Measurements from ENCODE around the gene CETP. TPM values are rescaled to one million over a fixed set of nuclear protein-coding genes. Genes with fewer than 3 reads are reported as not detected.

Gene CETP
- total and polyA plus RNA-seq, 2 of the 13 experiments (the other 11 are each of a cell fraction or from before 2014, with no cell fraction given), result 0.31 to 9.8 TPM

DNA sequence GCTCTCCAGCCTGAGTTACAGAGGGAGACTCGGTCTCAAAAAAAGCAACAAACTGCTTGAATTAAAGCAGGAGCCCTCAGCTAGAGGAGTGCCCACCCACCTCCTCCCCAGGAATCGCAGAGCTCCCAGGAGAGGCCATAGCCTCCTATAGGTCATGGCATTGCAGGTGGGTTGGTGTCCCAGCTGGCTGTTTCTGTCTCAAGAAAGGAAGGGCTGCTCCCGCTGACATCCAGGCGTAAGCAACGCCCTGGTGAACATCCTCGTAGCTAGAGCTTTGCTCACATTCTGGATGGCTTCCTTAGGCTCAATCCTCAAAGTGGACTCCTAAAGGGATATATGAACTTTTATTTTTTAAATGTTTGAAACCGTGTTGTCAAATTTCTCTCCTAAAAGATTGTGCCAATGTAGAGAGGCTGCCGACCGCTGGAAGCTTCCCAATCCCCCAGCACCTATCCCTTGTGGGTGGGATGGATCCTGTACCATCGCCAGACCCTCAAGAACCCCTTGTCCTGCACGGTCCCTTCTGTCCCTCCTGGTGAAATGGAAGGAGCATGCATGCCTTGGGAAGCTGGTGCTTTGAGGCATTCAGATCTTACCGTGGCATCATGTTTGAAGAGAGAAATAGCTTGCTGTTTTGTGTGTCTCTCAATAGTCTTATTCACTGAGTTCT, 33.5 kb downstream of the CETP start (continued):
- TF ChIP-seq, protein P1, sequence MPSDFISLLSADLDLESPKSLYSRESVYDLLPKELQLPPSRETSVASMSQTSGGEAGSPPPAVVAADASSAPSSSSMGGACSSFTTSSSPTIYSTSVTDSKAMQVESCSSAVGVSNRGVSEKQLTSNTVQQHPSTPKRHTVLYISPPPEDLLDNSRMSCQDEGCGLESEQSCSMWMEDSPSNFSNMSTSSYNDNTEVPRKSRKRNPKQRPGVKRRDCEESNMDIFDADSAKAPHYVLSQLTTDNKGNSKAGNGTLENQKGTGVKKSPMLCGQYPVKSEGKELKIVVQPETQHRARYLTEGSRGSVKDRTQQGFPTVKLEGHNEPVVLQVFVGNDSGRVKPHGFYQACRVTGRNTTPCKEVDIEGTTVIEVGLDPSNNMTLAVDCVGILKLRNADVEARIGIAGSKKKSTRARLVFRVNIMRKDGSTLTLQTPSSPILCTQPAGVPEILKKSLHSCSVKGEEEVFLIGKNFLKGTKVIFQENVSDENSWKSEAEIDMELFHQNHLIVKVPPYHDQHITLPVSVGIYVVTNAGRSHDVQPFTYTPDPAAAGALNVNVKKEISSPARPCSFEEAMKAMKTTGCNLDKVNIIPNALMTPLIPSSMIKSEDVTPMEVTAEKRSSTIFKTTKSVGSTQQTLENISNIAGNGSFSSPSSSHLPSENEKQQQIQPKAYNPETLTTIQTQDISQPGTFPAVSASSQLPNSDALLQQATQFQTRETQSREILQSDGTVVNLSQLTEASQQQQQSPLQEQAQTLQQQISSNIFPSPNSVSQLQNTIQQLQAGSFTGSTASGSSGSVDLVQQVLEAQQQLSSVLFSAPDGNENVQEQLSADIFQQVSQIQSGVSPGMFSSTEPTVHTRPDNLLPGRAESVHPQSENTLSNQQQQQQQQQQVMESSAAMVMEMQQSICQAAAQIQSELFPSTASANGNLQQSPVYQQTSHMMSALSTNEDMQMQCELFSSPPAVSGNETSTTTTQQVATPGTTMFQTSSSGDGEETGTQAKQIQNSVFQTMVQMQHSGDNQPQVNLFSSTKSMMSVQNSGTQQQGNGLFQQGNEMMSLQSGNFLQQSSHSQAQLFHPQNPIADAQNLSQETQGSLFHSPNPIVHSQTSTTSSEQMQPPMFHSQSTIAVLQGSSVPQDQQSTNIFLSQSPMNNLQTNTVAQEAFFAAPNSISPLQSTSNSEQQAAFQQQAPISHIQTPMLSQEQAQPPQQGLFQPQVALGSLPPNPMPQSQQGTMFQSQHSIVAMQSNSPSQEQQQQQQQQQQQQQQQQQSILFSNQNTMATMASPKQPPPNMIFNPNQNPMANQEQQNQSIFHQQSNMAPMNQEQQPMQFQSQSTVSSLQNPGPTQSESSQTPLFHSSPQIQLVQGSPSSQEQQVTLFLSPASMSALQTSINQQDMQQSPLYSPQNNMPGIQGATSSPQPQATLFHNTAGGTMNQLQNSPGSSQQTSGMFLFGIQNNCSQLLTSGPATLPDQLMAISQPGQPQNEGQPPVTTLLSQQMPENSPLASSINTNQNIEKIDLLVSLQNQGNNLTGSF (CRISPR knock-in tag; IDR thresholded peaks at IDR 0.05), result no peak
- TF ChIP-seq, protein P2, sequence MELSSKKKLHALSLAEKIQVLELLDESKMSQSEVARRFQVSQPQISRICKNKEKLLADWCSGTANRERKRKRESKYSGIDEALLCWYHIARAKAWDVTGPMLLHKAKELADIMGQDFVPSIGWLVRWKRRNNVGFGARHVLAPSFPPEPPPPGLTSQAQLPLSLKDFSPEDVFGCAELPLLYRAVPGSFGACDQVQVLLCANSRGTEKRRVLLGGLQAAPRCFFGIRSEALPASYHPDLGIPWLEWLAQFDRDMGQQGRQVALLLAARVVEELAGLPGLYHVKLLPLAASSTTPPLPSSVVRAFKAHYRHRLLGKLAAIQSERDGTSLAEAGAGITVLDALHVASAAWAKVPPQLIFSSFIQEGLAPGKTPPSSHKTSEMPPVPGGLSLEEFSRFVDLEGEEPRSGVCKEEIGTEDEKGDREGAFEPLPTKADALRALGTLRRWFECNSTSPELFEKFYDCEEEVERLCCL (CRISPR knock-in tag; IDR thresholded peaks at IDR 0.05; ENCODE audit: borderline replicate concordance), result no peak
- TF ChIP-seq FOSL2 (CRISPR knock-in tag; IDR thresholded peaks at IDR 0.05) (no peak), BRCA1 (CRISPR knock-in tag; IDR thresholded peaks at IDR 0.05) (no peak), ZFP41 (CRISPR knock-in tag; IDR thresholded peaks at IDR 0.05; ENCODE audit: borderline replicate concordance) (no peak)

DNA sequence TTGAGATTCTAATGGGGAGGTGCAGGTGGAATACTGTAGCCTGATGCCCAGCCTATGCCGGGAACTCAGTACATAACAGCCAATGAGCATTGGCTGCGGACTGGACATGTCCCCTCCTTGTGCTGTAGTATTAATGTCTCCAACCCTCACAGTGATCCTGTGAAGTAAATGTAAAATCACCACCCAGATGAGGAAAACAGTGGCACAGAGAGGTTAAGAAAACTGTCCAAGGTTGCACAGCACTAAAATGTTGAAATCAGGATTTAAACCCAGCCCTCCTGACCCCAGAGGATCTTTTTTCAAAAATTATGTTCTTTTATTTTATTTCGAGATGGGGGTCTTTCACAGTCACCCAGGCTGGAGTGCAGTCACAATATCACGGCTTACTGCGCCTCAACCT, 35.5 kb downstream of the CETP start:
- FAIRE-seq, result no peak
- TF ChIP-seq, protein P3, sequence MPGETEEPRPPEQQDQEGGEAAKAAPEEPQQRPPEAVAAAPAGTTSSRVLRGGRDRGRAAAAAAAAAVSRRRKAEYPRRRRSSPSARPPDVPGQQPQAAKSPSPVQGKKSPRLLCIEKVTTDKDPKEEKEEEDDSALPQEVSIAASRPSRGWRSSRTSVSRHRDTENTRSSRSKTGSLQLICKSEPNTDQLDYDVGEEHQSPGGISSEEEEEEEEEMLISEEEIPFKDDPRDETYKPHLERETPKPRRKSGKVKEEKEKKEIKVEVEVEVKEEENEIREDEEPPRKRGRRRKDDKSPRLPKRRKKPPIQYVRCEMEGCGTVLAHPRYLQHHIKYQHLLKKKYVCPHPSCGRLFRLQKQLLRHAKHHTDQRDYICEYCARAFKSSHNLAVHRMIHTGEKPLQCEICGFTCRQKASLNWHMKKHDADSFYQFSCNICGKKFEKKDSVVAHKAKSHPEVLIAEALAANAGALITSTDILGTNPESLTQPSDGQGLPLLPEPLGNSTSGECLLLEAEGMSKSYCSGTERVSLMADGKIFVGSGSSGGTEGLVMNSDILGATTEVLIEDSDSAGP (CRISPR knock-in tag; IDR thresholded peaks at IDR 0.05; ENCODE audit: borderline replicate concordance), result no peak
- TF ChIP-seq KDM5A (IDR thresholded peaks at IDR 0.05; ENCODE audit: borderline replicate concordance, low read length) (no peak), MATR3 (CRISPR knock-in tag; IDR thresholded peaks at IDR 0.05) (no peak), THYN1 (CRISPR knock-in tag; IDR thresholded peaks at IDR 0.05; ENCODE audit: borderline replicate concordance, low read depth) (no peak), NBN (conservative IDR thresholded peaks at IDR 0.05) (no peak), ZNF598 (CRISPR knock-in tag; IDR thresholded peaks at IDR 0.05; ENCODE audit: borderline replicate concordance) (no peak), ZNF75D (CRISPR knock-in tag; IDR thresholded peaks at IDR 0.05; ENCODE audit: borderline replicate concordance) (no peak)
- TF ChIP-seq, protein P4, sequence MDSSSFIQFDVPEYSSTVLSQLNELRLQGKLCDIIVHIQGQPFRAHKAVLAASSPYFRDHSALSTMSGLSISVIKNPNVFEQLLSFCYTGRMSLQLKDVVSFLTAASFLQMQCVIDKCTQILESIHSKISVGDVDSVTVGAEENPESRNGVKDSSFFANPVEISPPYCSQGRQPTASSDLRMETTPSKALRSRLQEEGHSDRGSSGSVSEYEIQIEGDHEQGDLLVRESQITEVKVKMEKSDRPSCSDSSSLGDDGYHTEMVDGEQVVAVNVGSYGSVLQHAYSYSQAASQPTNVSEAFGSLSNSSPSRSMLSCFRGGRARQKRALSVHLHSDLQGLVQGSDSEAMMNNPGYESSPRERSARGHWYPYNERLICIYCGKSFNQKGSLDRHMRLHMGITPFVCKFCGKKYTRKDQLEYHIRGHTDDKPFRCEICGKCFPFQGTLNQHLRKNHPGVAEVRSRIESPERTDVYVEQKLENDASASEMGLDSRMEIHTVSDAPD (CRISPR knock-in tag; IDR thresholded peaks at IDR 0.05), result no peak

More for the DNA sequence above, 35.5 kb downstream of the CETP start:
- Histone ChIP-seq H3K79me2 (ENCODE audit: insufficient read depth, low read length) (no peaks in the 10 kb centered on the region), H4K20me1 (ENCODE audit: insufficient read depth, low read length) (no peaks in the 10 kb centered on the region), H3K9ac (ENCODE audit: insufficient read depth, low read depth, low read length) (no peak overlapping the region), H3K27me3 (ENCODE audit: control insufficient read depth in 1 of 2, insufficient read depth in 2 of 2, low read length in 2 of 2) (0 out of 5 replicates have a peak, but pooled peaks cover 0 to 5% of the 10 kb centered on the region in 2 experiments), H3K4me3 (replicated peaks in 1 of 3; ENCODE audit: insufficient read depth in 1 of 3, low read depth in 2 of 3, low read length in 3 of 3) (no peak overlapping the region), H3K4me1 (ENCODE audit: insufficient read depth, low read length) (no peaks in the 10 kb centered on the region), H3K9me3 (ENCODE audit: low read length) (no peaks in the 10 kb centered on the region), H3K4me2 (ENCODE audit: low read depth, low read length) (no peak overlapping the region), H3K27ac (ENCODE audit: extremely low read length, insufficient read depth, low read length) (no peak overlapping the region), H2AFZ (ENCODE audit: low read length) (no peak overlapping the region), H3K36me3 (replicated peaks in 1 of 2; ENCODE audit: control insufficient read depth in 1 of 2, insufficient read depth in 2 of 2, low read length in 2 of 2) (no peaks in the 10 kb centered on the region)
- in situ Hi-C loops (cut with HindIII; ENCODE audit: extremely low pct_ligation_motif_present, low pct_unique_long_range_greater_than_20kb), result no loop called here
- intact Hi-C loops (cut with micrococcal nuclease; ENCODE audit: unreplicated experiment), result no loop called here
- POLR2A ChIA-PET, result no interaction called here
- WGBS (ENCODE audit: low lambda C conversion rate), result 73% methylated on average over 5 of the region's 5 CpGs
- CTCF ChIA-PET (ENCODE audit: low intra/inter-chr PET ratio, low total read pairs), result no interaction called here
- no peak for ATAC-seq
- DNase-seq (ENCODE audit: low spot score), result no peak
- BruUV-seq (replicated peaks), result no TSS peak
